ENCODE data around the gene ACTR3.

ACTR3 gene

GRCh38 chr2:113966832-113967231, 76.9 kb downstream of the ACTR3 start:
- DNase-seq = no peak

- no peak for DNase-seq
These were observed 77.4 kb downstream of the ACTR3 start for GRCh38 chr2:113967272-113967671.

- DNase-seq = no peak
These were observed 82.9 kb downstream of the ACTR3 start for GRCh38 chr2:113972766-113973165.

- no peak for DNase-seq
These were observed 83.9 kb downstream of the ACTR3 start for GRCh38 chr2:113973810-113974209.

- no peak for DNase-seq
These were observed 84.8 kb downstream of the ACTR3 start for GRCh38 chr2:113974727-113975126.

- no peak for DNase-seq
These were observed 86.5 kb downstream of the ACTR3 start for GRCh38 chr2:113976277-113976928.

- no peak for DNase-seq
These were observed 87.3 kb downstream of the ACTR3 start for GRCh38 chr2:113977060-113977659.

GRCh38 chr2:113977660-113978523, 88.0 kb downstream of the ACTR3 start:
- DNase-seq = no peak

- DNase-seq = no peak
These were observed 88.8 kb downstream of the ACTR3 start for GRCh38 chr2:113978524-113979190.

- peak; percentile 18 for DNase-seq
These were observed 89.6 kb downstream of the ACTR3 start for GRCh38 chr2:113979191-113980128.

GRCh38 chr2:113980946-113981345, 91.1 kb downstream of the ACTR3 start:
- no peak for DNase-seq

- no peak for DNase-seq
These were observed 91.7 kb downstream of the ACTR3 start for GRCh38 chr2:113981404-113982134.

GRCh38 chr2:113985554-113986397, 95.9 kb downstream of the ACTR3 start:
- no peak for DNase-seq

GRCh38 chr2:113986762-113987290, 96.9 kb downstream of the ACTR3 start:
- no peak for DNase-seq

GRCh38 chr2:113992090-113992489, 102.2 kb downstream of the ACTR3 start:
- no peak for DNase-seq

- DNase-seq = no peak
These were observed 107.0 kb downstream of the ACTR3 start for GRCh38 chr2:113996671-113997594.

- no peak for DNase-seq
These were observed 111.3 kb downstream of the ACTR3 start for GRCh38 chr2:114001152-114001551.

- no peak for DNase-seq
These were observed 112.0 kb downstream of the ACTR3 start for GRCh38 chr2:114001937-114002336.
